Measurements from ENCODE around the gene CADM2. TPM values are rescaled to one million over a fixed set of nuclear protein-coding genes. Genes with fewer than 3 reads are reported as not detected.
"Not testable (repeated sequence)": the region's sequence is repeated elsewhere in the genome, so short reads cannot be mapped to it uniquely, and the experiment has no call there.

CADM2 gene
- total RNA-seq, 1 experiment from 2014 or later = not detected

DNA sequence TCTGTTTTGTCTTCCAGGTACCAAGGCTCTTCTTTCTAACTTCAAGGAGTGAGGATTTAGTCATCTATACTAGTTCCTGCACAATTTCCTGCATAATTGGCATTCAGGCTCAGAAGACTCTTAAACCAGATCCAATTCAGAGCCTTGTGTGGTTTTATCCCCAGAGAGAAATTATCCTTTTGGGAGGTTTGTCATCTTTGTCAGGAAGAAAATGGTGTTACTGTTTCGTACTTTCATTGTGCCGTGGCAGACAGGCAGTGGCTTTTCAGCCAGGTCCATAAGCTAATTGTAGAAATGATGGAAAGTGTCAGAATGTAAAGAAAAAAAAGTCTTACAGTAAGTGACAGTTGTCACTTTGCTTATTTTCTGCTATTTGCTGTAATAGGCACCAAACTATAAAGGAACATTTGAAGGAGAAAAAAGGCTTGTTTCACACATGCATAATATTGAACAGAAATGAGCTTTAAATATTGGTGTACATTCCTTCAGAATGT, 82.8 kb downstream of the CADM2 start:
- no peak for DNase-seq (ENCODE audit: low read depth)
- in situ Hi-C loops (cut with HindIII; ENCODE audit: low pct_unique_long_range_greater_than_20kb, low sequenced_read_pairs) = no loop called here

DNA sequence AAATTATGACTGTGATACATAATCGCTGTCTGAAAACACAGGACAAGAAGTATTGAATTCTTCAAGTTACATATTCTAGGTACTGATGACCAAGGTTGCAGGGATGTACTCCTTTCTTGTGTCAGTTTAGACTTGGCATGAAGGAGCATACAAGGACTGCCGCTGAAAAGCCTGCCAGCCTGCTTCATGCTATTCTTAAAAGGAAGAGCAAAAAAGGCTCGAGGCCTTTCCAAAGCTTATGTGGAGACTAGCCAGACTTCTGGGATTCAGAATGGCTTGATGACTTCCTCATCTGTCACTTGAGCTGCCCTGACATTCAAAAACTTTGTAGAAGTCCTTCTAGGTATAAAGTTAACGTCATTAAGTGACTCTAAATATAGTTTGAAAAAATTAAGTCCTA, 92.0 kb downstream of the CADM2 start:
- DNase-seq (ENCODE audit: low read depth) = no peak

DNA sequence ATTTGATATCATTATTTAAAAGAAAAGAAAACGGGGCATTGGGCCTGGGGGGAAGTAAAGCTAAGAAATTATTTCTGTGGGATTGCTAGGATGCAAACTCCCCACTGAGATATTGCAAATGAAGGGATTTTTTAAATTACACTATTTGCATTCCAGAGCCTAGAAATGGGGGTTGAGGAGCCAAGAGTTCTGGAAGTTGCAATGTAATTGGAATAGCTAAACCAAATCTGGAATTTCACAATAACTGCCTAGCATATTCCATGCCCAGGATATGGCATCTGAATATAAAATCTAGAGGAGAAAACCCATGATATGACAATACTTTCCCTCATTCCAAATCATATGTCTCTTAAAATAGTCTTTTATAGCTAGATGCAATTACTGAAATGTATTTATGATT, 93.0 kb downstream of the CADM2 start:
- DNase-seq (ENCODE audit: low read depth) = no peak
- in situ Hi-C loops (cut with HindIII; ENCODE audit: low pct_unique_long_range_greater_than_20kb, low sequenced_read_pairs) = no loop called here

More for the DNA sequence above, 92.0 kb downstream of the CADM2 start:
- in situ Hi-C loops (cut with HindIII; ENCODE audit: low pct_unique_long_range_greater_than_20kb, low sequenced_read_pairs) = no loop called here

DNA sequence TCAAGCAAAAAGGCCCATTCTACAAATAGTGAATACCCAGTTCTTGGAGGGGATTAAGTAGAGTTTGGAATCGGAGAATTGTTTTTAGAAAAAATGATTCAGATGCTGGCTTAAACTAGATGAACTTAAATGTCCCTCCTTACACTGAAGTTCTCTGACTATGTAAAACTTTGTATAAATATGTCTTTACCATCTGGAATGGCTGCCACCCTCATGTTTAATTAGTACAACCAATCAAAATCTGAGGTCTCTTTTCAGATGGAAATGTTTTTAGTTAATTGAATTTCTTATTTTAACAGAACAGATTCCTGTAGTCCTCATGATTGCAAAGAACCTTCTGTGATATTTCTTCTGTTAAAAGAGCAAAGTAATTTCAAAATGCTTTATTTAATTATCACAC, 94.8 kb downstream of the CADM2 start:
- in situ Hi-C loops (cut with HindIII; ENCODE audit: low pct_unique_long_range_greater_than_20kb, low sequenced_read_pairs) = no loop called here
- DNase-seq (ENCODE audit: low read depth) = no peak

DNA sequence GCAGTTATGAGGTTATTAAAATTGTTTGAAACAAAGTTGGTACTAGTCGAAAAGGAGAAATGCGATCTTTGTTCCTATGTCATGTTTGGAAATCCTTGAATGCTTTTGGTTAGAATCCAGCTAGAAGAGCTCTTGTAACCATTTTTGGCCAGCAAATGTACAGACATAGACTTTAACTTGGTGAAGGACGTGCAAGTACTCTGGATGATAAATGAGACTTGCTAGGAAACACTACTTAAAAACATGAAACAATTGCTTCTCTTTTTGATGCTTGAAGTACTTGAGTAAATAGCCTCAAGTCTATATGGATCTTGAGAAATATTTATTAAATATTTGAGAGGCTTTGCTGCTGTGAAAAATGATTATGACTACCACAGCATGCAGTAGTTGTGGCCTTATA, 95.8 kb downstream of the CADM2 start:
- in situ Hi-C loops (cut with HindIII; ENCODE audit: low pct_unique_long_range_greater_than_20kb, low sequenced_read_pairs) = no loop called here

DNA sequence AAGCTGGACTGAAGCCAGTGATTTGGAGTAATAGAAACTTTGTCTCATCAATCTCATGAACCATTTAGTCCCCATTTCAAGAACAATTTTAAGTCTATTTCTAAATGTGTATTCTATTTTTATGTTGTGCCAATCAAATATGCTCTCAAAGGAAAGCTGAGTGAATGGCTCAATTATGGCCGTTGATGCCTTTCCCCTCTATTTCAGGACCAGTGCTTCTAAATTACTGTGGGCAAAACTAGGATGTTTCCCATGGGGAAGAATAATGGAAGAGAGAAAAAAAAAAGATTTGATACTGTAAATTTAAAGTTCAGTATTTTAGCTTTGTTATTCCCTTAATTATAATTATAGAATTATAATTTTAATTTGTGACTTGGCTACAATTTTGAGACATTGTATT, 110.1 kb downstream of the CADM2 start:
- in situ Hi-C loops (cut with HindIII; ENCODE audit: low pct_unique_long_range_greater_than_20kb, low sequenced_read_pairs) = no loop called here
- DNase-seq (ENCODE audit: low read depth) = no peak

More for the DNA sequence above, 95.8 kb downstream of the CADM2 start:
- no peak for DNase-seq (ENCODE audit: low read depth)

DNA sequence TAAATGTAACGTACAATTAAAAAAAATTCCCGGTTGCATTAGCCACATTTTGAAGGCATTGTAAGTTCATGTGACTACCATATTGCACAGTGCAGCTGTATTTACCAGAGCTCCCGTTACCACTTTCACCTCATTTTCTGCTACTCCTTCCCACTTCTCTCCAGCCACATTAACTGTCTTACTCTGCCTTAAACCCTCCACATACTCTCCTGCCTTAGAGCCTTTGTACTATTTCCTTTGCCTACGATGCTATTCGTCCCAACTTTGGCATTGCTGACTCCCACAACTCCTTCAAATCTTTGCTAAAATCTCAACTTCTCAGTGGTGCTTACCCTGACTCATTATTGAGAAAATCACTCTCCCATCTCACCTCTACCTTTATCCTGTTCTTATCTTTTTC, 115.2 kb downstream of the CADM2 start:
- DNase-seq (ENCODE audit: low read depth) = no peak
- in situ Hi-C loops (cut with HindIII; ENCODE audit: low pct_unique_long_range_greater_than_20kb, low sequenced_read_pairs) = no loop called here

DNA sequence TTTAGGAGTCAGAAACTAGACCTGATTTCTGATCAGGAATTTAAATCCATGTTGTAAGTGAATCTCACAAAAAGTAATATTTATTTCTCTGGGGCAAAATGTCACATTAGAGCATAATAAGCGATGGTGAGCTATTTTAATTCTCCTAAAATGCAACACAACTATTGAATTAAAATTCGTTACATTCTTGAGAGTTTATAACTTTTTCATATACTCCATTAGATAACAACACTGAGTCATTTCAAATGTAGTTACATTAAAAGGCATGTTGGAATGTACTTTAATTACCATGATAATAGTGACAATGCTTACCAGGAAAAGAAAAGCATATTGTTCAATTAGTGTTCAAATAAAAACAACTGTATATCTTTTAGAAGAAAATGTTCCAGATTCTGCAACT, 116.9 kb downstream of the CADM2 start:
- DNase-seq (ENCODE audit: low read depth) = no peak
- in situ Hi-C loops (cut with HindIII; ENCODE audit: low pct_unique_long_range_greater_than_20kb, low sequenced_read_pairs) = no loop called here

DNA sequence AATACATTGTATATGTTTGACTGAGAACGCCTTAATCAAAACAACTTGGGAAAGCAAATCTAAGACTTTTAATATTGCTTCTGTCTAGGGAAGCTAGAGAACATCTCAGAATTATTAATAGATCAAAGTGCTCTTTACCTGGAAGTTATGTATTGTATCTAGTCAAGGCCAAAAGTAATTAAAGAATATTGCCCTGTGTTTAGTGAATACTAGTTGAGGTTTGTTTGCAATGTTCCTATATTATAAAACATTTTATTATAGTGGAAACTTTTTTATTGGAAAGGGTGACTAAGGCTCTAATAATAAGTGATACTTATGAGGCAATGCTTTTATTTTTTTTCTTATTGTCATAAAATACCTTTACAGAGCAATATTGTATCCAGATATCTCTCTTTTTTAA, 118.2 kb downstream of the CADM2 start:
- DNase-seq (ENCODE audit: low read depth) = no peak
- in situ Hi-C loops (cut with HindIII; ENCODE audit: low pct_unique_long_range_greater_than_20kb, low sequenced_read_pairs) = no loop called here

DNA sequence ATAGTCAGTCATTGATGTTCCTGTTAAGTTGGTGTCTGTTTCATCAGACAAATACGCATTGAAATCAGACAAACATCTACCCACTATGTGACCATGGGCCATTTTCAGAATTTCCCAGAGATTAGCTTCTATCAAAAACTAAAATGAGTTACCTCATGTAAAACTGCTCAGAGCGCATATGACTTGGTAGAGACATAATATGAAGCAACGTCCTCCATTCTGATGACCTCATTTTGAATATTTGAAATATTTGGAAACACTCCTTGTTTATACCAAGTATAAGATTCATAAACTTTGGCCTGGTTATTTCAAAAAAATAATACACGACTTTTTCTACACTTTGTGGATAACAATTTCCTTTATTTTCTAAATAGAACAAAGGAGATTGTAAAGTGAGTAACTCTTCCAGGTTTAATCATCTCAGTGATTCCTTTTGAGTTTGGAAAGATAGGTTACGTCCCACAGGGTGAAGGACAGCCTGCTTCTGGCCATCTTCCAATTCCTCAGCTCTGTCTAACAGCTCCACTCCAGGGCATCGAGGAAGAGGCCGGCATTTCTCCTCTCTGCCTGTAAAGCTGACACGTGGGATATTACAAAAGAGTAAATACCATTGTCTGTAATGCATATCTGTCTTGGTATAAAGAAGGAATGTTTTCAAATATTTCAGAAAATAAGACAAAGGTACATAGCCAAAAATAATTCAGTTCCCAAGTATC, 122.6 kb downstream of the CADM2 start:
- in situ Hi-C loops (cut with HindIII; ENCODE audit: low pct_unique_long_range_greater_than_20kb, low sequenced_read_pairs) = no loop called here
- DNase-seq (ENCODE audit: low read depth) = peak; percentile 2

DNA sequence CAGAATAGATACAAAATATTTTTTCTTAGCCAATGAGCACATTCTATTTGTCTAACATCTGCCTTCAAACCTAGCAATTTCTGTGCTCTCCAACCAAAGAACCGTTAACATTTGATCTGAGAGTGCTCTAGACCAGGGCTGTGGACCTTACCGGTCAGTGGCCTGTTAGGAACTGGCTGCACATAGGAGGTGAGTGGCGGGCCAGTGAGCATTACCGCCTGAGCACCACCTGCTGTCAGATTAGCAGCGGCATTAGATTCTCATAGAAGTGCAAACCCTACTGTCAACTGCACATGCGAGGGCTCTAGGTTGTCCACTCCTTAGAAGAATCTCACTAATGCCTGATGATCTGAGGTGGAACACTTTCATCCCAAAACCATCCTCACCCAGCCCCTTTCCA, 131.7 kb downstream of the CADM2 start:
- in situ Hi-C loops (cut with HindIII; ENCODE audit: low pct_unique_long_range_greater_than_20kb, low sequenced_read_pairs) = no loop called here
- DNase-seq (ENCODE audit: low read depth) = no peak

DNA sequence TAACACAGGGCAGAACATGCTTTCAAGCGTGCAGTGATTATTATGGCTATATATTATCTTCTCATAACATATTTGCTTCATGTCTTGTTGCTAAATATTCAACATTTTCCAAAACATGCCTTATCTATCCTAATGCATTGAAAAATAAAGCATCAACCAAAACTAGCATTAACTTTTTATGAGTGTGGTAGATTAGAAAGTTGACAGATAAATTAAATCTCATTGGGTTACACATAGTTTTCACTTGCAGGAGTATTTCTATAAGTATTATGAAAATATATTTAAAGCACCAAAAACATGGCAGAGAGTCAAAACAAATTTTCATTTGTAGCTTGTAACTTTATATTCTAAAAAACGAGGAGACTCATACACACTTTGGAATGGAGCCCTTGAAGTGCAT, 141.5 kb downstream of the CADM2 start:
- in situ Hi-C loops (cut with HindIII; ENCODE audit: low pct_unique_long_range_greater_than_20kb, low sequenced_read_pairs) = no loop called here
- DNase-seq (ENCODE audit: low read depth) = no peak

DNA sequence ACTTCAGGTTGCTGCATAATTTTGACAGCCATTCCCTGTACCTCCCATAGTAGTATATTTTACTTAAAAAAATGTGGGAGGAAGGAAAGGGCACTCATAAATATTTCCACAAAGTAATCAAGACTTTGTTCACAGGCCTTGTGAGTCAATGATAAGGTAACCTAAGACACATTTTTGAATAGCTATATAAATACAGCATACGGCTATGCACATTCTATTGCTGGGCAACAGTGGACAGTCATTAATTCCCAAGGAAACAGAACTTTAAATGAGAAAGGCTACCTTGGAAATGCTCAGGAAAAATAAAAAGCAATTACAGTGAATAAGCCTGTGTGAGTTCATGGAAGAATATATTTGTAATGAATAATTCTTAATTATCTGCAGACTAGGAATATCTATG, 144.0 kb downstream of the CADM2 start:
- in situ Hi-C loops (cut with HindIII; ENCODE audit: low pct_unique_long_range_greater_than_20kb, low sequenced_read_pairs) = no loop called here
- no peak for DNase-seq (ENCODE audit: low read depth)

DNA sequence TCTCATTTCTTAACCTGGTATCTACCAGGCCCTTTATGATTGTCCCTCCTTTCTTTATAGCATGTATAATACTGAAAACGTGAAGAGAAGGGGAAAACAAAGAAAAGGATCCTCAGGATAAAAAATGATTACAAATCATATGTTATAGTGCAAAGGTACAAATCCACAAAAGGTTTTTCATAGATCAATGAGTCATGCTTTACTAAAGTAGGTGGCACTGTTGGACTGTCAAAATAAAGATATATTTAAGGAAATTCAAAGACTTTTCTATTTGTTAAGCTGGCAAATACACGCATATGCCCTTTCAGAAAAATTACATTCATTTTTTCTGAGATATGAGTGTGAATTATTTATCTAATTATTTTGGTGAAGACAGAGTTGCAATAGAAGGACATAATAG, 151.6 kb downstream of the CADM2 start:
- in situ Hi-C loops (cut with HindIII; ENCODE audit: low pct_unique_long_range_greater_than_20kb, low sequenced_read_pairs) = no loop called here
- DNase-seq (ENCODE audit: low read depth) = no peak

DNA sequence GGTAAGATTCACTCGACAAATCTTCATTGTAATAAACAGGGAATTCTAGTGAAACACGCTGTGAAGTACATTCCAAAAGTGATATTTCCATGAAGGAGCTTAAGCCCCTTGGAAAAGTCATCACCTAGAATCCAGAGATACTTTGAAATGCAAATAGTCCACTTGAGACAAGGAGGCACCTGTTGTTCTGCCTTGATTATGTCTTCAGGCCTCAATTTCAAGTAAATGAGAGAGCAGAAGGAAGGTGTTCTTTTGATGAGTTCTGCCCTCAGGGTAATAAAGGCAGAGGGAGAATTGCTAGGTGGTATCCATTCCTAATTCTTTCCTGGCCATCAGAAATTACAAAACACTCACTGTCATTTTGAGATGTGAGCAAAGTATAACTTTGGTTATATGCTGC, 162.1 kb downstream of the CADM2 start:
- DNase-seq (ENCODE audit: low read depth) = no peak
- in situ Hi-C loops (cut with HindIII; ENCODE audit: low pct_unique_long_range_greater_than_20kb, low sequenced_read_pairs) = no loop called here

DNA sequence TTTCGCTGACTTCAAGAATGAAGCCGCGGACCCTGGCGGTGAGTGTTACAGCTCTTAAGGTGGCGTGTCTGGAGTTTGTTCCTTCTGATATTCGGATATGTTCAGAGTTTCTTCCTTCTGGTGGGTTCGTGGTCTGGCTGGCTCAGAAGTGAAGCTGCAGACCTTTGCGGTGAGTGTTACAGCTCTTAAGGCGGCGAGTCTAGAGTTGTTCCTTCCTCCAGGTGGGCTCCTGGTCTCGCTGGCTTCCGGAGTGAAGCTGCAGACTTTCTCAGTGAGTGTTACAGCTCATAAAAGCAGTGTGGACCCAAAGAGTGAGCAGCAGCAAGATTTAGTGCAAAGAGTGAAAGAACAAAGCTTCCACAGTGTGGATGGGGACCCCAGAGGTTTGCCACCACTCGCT, 174.1 kb downstream of the CADM2 start:
- in situ Hi-C loops (cut with HindIII; ENCODE audit: low pct_unique_long_range_greater_than_20kb, low sequenced_read_pairs); DNase-seq (ENCODE audit: low read depth): not testable (repeated sequence)

DNA sequence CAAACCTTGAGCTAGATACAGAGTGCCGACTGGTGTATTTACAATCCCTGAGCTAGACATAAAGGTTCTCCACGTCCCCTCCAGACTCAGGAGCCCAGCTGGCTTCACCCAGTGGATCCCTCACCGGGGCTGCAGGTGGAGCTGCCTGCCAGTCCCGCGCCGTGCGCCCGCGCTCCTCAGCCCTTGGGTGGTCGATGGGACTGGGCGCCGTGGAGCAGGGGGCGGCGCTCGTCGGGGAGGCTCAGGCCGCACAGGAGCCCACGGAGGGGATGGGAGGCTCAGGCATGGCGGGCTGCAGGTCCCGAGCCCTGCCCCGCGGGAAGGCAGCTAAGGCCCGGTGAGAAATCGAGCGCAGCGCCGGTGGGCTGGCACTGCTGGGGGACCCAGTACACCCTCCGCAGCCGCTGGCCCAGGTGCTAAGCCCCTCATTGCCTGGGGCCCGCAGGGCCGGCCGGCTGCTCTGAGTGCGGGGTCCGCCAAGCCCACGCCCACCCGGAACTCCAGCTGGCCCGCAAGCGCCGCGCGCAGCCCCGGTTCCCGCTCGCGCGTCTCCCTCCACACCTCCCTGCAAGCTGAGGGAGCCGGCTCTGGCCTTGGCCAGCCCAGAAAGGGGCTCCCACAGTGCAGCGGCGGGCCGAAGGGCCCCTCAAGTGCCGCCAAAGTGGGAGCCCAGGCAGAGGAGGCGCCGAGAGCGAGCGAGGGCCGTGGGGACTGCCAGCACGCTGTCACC, 175.1 kb downstream of the CADM2 start:
- DNase-seq (ENCODE audit: low read depth); in situ Hi-C loops (cut with HindIII; ENCODE audit: low pct_unique_long_range_greater_than_20kb, low sequenced_read_pairs): not testable (repeated sequence)

DNA sequence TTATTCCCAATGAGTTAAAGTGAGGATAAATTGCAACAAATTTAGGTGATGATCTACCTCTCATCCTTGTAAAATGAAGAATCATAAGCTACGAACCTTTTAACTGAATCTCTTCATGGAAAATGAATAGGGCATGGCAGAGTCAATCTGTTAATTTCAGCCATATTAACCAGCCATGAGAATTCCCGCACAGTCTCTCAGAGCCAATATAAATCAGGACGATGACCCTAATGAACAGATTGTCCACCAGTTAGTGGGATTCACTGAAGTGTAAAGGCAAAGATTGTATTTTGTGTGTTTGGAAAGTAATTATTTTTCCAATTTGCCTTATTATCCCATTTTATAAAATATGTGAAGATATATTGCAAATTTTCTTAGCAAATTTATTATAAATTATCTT, 183.8 kb downstream of the CADM2 start:
- in situ Hi-C loops (cut with HindIII; ENCODE audit: low pct_unique_long_range_greater_than_20kb, low sequenced_read_pairs) = no loop called here
- DNase-seq (ENCODE audit: low read depth) = no peak

DNA sequence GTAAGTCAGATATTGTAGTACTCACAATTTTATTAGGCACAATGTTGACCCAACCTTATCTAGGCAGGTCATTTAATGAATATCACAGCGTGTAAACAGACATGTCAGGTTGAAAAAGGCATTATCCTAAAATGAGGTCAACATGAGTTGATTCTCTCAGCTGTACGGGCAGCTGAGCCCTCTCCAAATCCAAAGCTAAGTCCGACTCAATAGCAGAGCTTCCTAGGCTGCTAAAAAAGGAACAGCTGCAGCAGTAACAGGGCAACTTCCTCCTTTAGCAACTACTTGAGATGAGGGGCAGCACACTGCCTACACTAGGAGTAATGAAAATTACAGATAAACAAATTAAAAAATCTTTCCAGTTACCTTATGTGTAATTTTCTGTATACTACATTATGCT, 189.2 kb downstream of the CADM2 start:
- in situ Hi-C loops (cut with HindIII; ENCODE audit: low pct_unique_long_range_greater_than_20kb, low sequenced_read_pairs) = no loop called here
- no peak for DNase-seq (ENCODE audit: low read depth)

DNA sequence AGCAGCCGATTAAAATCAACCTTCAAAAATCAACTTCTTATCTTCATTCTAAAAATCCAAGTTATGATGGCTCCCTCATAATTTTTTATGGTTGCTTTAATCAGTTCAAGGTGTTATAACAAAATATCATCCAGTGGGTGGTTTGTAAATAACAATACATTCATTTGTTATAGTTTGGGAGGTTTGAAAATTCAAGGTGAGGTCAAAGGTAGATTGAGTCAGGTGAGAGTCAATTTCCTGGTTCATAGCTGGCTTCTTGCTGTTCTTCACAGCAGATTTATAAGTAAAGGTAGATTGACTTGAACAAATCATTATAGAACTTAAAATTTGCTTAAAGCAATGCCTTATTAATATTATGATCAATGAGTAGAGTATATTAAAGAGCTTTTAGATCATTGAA, 192.8 kb downstream of the CADM2 start:
- in situ Hi-C loops (cut with HindIII; ENCODE audit: low pct_unique_long_range_greater_than_20kb, low sequenced_read_pairs) = no loop called here
- DNase-seq (ENCODE audit: low read depth) = no peak
